CD8-positive, alpha-beta memory T cell (primary cell): Measurements from ENCODE around the gene NAMPT. TPM values are rescaled to one million over a fixed set of nuclear protein-coding genes. Genes with fewer than 3 reads are reported as not detected.
"Not testable (repeated sequence)": the region's sequence is repeated elsewhere in the genome, so short reads cannot be mapped to it uniquely, and the experiment has no call there.

Experiments used
- CTCF ChIA-PET: fragments of 350-600 bp; sonication (Branson Sonifier 250); formaldehyde crosslinking; loops from one replicate; lab custom pipeline; 2021; ENCODE audit warnings: antibody characterized with exemption; lab: Charles Lee
- POLR2A ChIA-PET: fragments of 350-600 bp; sonication (Branson Sonifier 250); formaldehyde crosslinking; loops from one replicate; lab custom pipeline; 2021; ENCODE audit warnings: antibody characterized with exemption; lab: Charles Lee
- DNase-seq, 5 donors: peaks; one replicate each; pipeline versions ENCODE4 v3.0.0 to v3.0.0-alpha.2; 2020 to 2022; ENCODE audit warnings: mixed read lengths in 1 of 5
- H3K27ac ChIP-seq: one replicate; pipeline ENCODE4 v1.7.0; 2013; ENCODE audit warnings: low read depth, mild to moderate bottlenecking, low read length, moderate library complexity
- H3K27me3 ChIP-seq: 2 replicates; pipeline ENCODE4 v1.7.0; 2013; ENCODE audit warnings: low read length, mild to moderate bottlenecking; ENCODE audit not compliant: insufficient read depth, poor library complexity, severe bottlenecking
- H3K36me3 ChIP-seq: 2 replicates; pipeline ENCODE4 v1.7.0; 2013; ENCODE audit warnings: mild to moderate bottlenecking, low read length, moderate library complexity; ENCODE audit not compliant: insufficient read depth
- H3K4me1 ChIP-seq: 2 replicates; pipeline ENCODE4 v1.7.0; 2013; ENCODE audit warnings: mild to moderate bottlenecking, low read length, moderate library complexity; ENCODE audit not compliant: insufficient read depth
- H3K4me3 ChIP-seq: 2 replicates; pipeline ENCODE4 v1.7.0; 2013; ENCODE audit warnings: mild to moderate bottlenecking, low read length
- H3K9me3 ChIP-seq: 2 replicates; pipeline ENCODE4 v1.7.0; 2013; ENCODE audit warnings: mild to moderate bottlenecking, low read length
- H3K27ac Mint-ChIP-seq, 8 donors: one replicate each; pipeline ENCODE4 v1.8.0; 2020 to 2021; ENCODE audit warnings: mixed read lengths in 8 of 8, mild to moderate bottlenecking in 6 of 8, inconsistent platforms in 3 of 8, moderate library complexity in 3 of 8
- H3K27me3 Mint-ChIP-seq, 2 donors: one replicate each; pipeline ENCODE4 v1.8.0; 2020 to 2021; ENCODE audit warnings: mixed read lengths in 2 of 2, mild to moderate bottlenecking in 1 of 2, moderate library complexity in 1 of 2
- H3K36me3 Mint-ChIP-seq, 3 donors: one replicate each; pipeline ENCODE4 v1.8.0; 2020 to 2021; ENCODE audit warnings: mixed read lengths in 3 of 3, inconsistent platforms in 1 of 3, mild to moderate bottlenecking in 1 of 3
- H3K4me1 Mint-ChIP-seq, 3 donors: one replicate each; pipeline ENCODE4 v1.8.0; 2020 to 2021; ENCODE audit warnings: mixed read lengths in 3 of 3, inconsistent platforms in 1 of 3, mild to moderate bottlenecking in 1 of 3
- H3K4me3 Mint-ChIP-seq, 7 donors: one replicate each; pipeline ENCODE4 v1.8.0; 2020 to 2021; ENCODE audit warnings: mixed read lengths in 7 of 7, mild to moderate bottlenecking in 6 of 7, moderate library complexity in 4 of 7, inconsistent platforms in 2 of 7
- H3K9me3 Mint-ChIP-seq, 5 donors: one replicate each; pipeline ENCODE4 v1.8.0; 2020 to 2022; ENCODE audit warnings: mixed read lengths in 5 of 5, mild to moderate bottlenecking in 3 of 5, moderate library complexity in 2 of 5, inconsistent platforms in 1 of 5
- polyA plus RNA-seq: library from polyadenylated mRNA; unstranded; fragments of 300-500 nt; fragmentation: Illumina TruSeq; gene quantifications from one replicate; pipeline ENCODE4 v1.2.3, GENCODE V29; 2021
- total RNA-seq, 2 experiments: library from RNA; stranded (reverse); gene quantifications; one replicate each; pipeline ENCODE4 v1.2.3, GENCODE V29; 2021

NAMPT gene
- total and polyA plus RNA-seq, 3 experiments from 2014 or later = 15.9 to 742 (median 723) TPM

- Histone ChIP-seq H3K9me3 (no peaks in the 10 kb centered on the region), H3K27ac (no peak overlapping the region), H3K4me3 (no peak overlapping the region), H3K36me3 (no peaks in the 10 kb centered on the region), H3K27me3 (no peaks in the 10 kb centered on the region), H3K4me1 (no peaks in the 10 kb centered on the region)
- peaks cover 0 to 4% of the 10 kb centered on the region in 2 donors for H3K27me3 Mint-ChIP-seq
- H3K4me3 Mint-ChIP-seq = peak overlapping the region in 1 of 7 donors; percentile 19
- no peaks in the 10 kb centered on the region for H3K4me1 Mint-ChIP-seq
- POLR2A ChIA-PET = no interaction called here
- no peaks in the 10 kb centered on the region for H3K9me3 Mint-ChIP-seq
- DNase-seq = no peak
- no peaks in the 10 kb centered on the region for H3K36me3 Mint-ChIP-seq
- H3K27ac Mint-ChIP-seq = no peak overlapping the region
- CTCF ChIA-PET = no interaction called here
Observed at GRCh38 chr7:106219170-106219569, 65.6 kb downstream of the NAMPT start.

GRCh38 chr7:106218546-106218945 is 66.2 kb downstream of the NAMPT start:
- Histone ChIP-seq H3K9me3 (no peaks in the 10 kb centered on the region), H3K36me3 (no peaks in the 10 kb centered on the region), H3K27me3 (no peaks in the 10 kb centered on the region), H3K4me3 (no peak overlapping the region), H3K27ac (no peak overlapping the region), H3K4me1 (no peaks in the 10 kb centered on the region)
- POLR2A ChIA-PET = no interaction called here
- no peak overlapping the region for H3K4me3 Mint-ChIP-seq
- no peaks in the 10 kb centered on the region for H3K4me1 Mint-ChIP-seq
- no peaks in the 10 kb centered on the region for H3K9me3 Mint-ChIP-seq
- DNase-seq = no peak
- H3K27me3 Mint-ChIP-seq = peaks cover 0 to 4% of the 10 kb centered on the region in 2 donors
- H3K27ac Mint-ChIP-seq = no peak overlapping the region
- CTCF ChIA-PET = no interaction called here
- H3K36me3 Mint-ChIP-seq = no peaks in the 10 kb centered on the region

GRCh38 chr7:106216923-106217542 is 67.8 kb downstream of the NAMPT start:
- Histone ChIP-seq H3K4me3 (no peak overlapping the region), H3K36me3 (no peaks in the 10 kb centered on the region), H3K4me1 (no peaks in the 10 kb centered on the region), H3K27me3 (no peaks in the 10 kb centered on the region), H3K9me3 (no peaks in the 10 kb centered on the region), H3K27ac (peak overlapping the region; percentile 57)
- Mint-ChIP-seq H3K4me1 (no peaks in the 10 kb centered on the region), H3K9me3 (no peaks in the 10 kb centered on the region), H3K4me3 (no peak overlapping the region), H3K36me3 (no peaks in the 10 kb centered on the region), H3K27me3 (peaks cover 9 to 10% of the 10 kb centered on the region in 2 donors), H3K27ac (no peak overlapping the region)
- ChIA-PET POLR2A (no interaction called here), CTCF (no interaction called here)
- no peak for DNase-seq

GRCh38 chr7:106216517-106216922 is 68.3 kb downstream of the NAMPT start:
- Histone ChIP-seq H3K9me3 (no peaks in the 10 kb centered on the region), H3K27ac (peak overlapping the region; percentile 57), H3K4me3 (no peak overlapping the region), H3K4me1 (no peaks in the 10 kb centered on the region), H3K36me3 (no peaks in the 10 kb centered on the region), H3K27me3 (no peaks in the 10 kb centered on the region)
- Mint-ChIP-seq H3K9me3 (no peaks in the 10 kb centered on the region), H3K4me3 (no peak overlapping the region), H3K36me3 (no peaks in the 10 kb centered on the region), H3K27me3 (peaks cover 10 to 13% of the 10 kb centered on the region in 2 donors), H3K27ac (no peak overlapping the region), H3K4me1 (no peaks in the 10 kb centered on the region)
- ChIA-PET CTCF (no interaction called here), POLR2A (no interaction called here)
- no peak for DNase-seq

GRCh38 chr7:106215868-106216516 is 68.8 kb downstream of the NAMPT start:
- CTCF ChIA-PET = no interaction called here
- Mint-ChIP-seq H3K27ac (no peak overlapping the region), H3K4me1 (no peaks in the 10 kb centered on the region)

GRCh38 chr7:106208944-106209343 is 75.8 kb downstream of the NAMPT start:
- H3K4me1 Mint-ChIP-seq, CTCF ChIA-PET, H3K27me3 ChIP-seq, H3K4me1 ChIP-seq, H3K27ac Mint-ChIP-seq, POLR2A ChIA-PET, DNase-seq, H3K4me3 Mint-ChIP-seq, H3K9me3 Mint-ChIP-seq, H3K36me3 ChIP-seq, H3K36me3 Mint-ChIP-seq, H3K9me3 ChIP-seq, H3K4me3 ChIP-seq, H3K27ac ChIP-seq: not testable (repeated sequence)
- peaks cover 16 to 44% of the 10 kb centered on the region in 2 donors for H3K27me3 Mint-ChIP-seq

More at GRCh38 chr7:106215868-106216516, 68.8 kb downstream of the NAMPT start:
- Histone ChIP-seq H3K36me3 (no peaks in the 10 kb centered on the region), H3K4me3 (no peak overlapping the region), H3K4me1 (no peaks in the 10 kb centered on the region), H3K27ac (peak overlapping the region; percentile 57), H3K27me3 (no peaks in the 10 kb centered on the region), H3K9me3 (no peaks in the 10 kb centered on the region)
- Mint-ChIP-seq H3K36me3 (no peaks in the 10 kb centered on the region), H3K4me3 (no peak overlapping the region), H3K9me3 (no peaks in the 10 kb centered on the region), H3K27me3 (peaks cover 10 to 13% of the 10 kb centered on the region in 2 donors)
- no peak for DNase-seq
- POLR2A ChIA-PET = no interaction called here

GRCh38 chr7:106206826-106207541 is 77.8 kb downstream of the NAMPT start:
- Mint-ChIP-seq H3K27ac (no peak overlapping the region), H3K36me3 (no peaks in the 10 kb centered on the region), H3K4me3 (no peak overlapping the region), H3K27me3 (peaks cover 10 to 42% of the 10 kb centered on the region in 2 donors), H3K4me1 (no peaks in the 10 kb centered on the region), H3K9me3 (peaks cover 0 to 6% (median 3%) of the 10 kb centered on the region in 5 donors)
- ChIA-PET POLR2A (no interaction called here), CTCF (interaction anchor here (2.4 kb wide), 1 partner anchor 31 kb away, joined by 6 read pairs; no protein-coding TSS in a partner anchor)
- no peak overlapping the region for H3K27ac ChIP-seq
- H3K27me3 ChIP-seq = no peaks in the 10 kb centered on the region
- H3K4me1 ChIP-seq = no peaks in the 10 kb centered on the region
- no peak for DNase-seq
- H3K36me3 ChIP-seq = no peaks in the 10 kb centered on the region
- no peak overlapping the region for H3K4me3 ChIP-seq
- no peaks in the 10 kb centered on the region for H3K9me3 ChIP-seq

GRCh38 chr7:106205621-106206222 is 79.1 kb downstream of the NAMPT start:
- H3K27me3 Mint-ChIP-seq = peaks cover 10 to 48% of the 10 kb centered on the region in 2 donors
- H3K9me3 Mint-ChIP-seq = peaks cover 0 to 6% (median 3%) of the 10 kb centered on the region in 5 donors
- Histone ChIP-seq H3K9me3 (no peaks in the 10 kb centered on the region), H3K36me3 (no peaks in the 10 kb centered on the region), H3K27ac (no peak overlapping the region), H3K27me3 (no peaks in the 10 kb centered on the region), H3K4me3 (no peak overlapping the region), H3K4me1 (no peaks in the 10 kb centered on the region)
- H3K27ac Mint-ChIP-seq = no peak overlapping the region
- no peaks in the 10 kb centered on the region for H3K4me1 Mint-ChIP-seq
- no peaks in the 10 kb centered on the region for H3K36me3 Mint-ChIP-seq
- POLR2A ChIA-PET = no interaction called here
- no peak for DNase-seq
- H3K4me3 Mint-ChIP-seq = no peak overlapping the region
- CTCF ChIA-PET = interaction anchor here (1.3 to 2.4 kb wide), 2 partner anchors 19 to 30 kb away, joined by 3 to 6 read pairs; no protein-coding TSS in a partner anchor
